OCI-LY3 (cell line): ENCODE data around the gene GM2A.

Experiments
- H2AFZ ChIP-seq: fragments of 200-600, 300-600 bp; shearing (Covaris generic); 2 replicates; pipeline ENCODE4 v1.6.0; 2014; ENCODE audit warnings: antibody characterized with exemption, low read depth, low read length
- H3K27ac ChIP-seq: fragments of 200-600, 300-600 bp; sonication (generic); 2 replicates; pipeline ENCODE4 v1.5.1; 2014; ENCODE audit warnings: mild to moderate bottlenecking, low read length, moderate library complexity, mixed read lengths
- H3K27me3 ChIP-seq: fragments of 200-600, 300-600 bp; sonication (generic); 2 replicates; pipeline ENCODE4 v1.6.1; 2014; ENCODE audit warnings: low read depth, low read length, mixed read lengths
- H3K36me3 ChIP-seq: fragments of 200-600, 300-600 bp; sonication (generic); replicated peaks from 2 replicates; pipeline ENCODE3; 2014; ENCODE audit warnings: low read depth, low read length, mixed read lengths
- H3K4me1 ChIP-seq: fragments of 300-600, 200-600 bp; sonication (generic); 2 replicates; pipeline ENCODE4 v1.6.1; 2014; ENCODE audit warnings: low read length, mixed read lengths
- H3K4me2 ChIP-seq: fragments of 200-600, 300-600 bp; sonication (generic); 2 replicates; pipeline ENCODE4 v1.6.1; 2014; ENCODE audit warnings: low read length, mixed read lengths
- H3K4me3 ChIP-seq: fragments of 300-600, 200-600 bp; sonication (generic); 2 replicates; pipeline ENCODE4 v1.5.1; 2014; ENCODE audit warnings: antibody characterized with exemption, mild to moderate bottlenecking, low read length, moderate library complexity
- H3K79me2 ChIP-seq: fragments of 300-600, 200-600 bp; shearing (Covaris generic); 2 replicates; pipeline ENCODE4 v1.6.1; 2014; ENCODE audit warnings: mild to moderate bottlenecking, low read length, mixed read lengths
- H3K9ac ChIP-seq: fragments of 300-600, 200-600 bp; shearing (Covaris generic); 2 replicates; pipeline ENCODE4 v1.6.0; 2014; ENCODE audit warnings: mild to moderate bottlenecking, low read length, moderate library complexity
- H3K9me3 ChIP-seq: fragments of 200-600, 300-600 bp; shearing (Covaris generic); 2 replicates; pipeline ENCODE4 v1.6.1; 2014; ENCODE audit warnings: low read length, mixed read lengths; ENCODE audit not compliant: insufficient read depth
- H4K20me1 ChIP-seq: fragments of 200-600, 300-600 bp; sonication (generic); 2 replicates; pipeline ENCODE4 v1.6.1; 2016; ENCODE audit warnings: low read length, mixed read lengths; ENCODE audit not compliant: insufficient read depth
- EZH2phosphoT487 ChIP-seq: fragments of 200-600 bp; shearing (Covaris generic); IDR thresholded peaks from 2 replicates; pipeline ENCODE4 v1.6.1; 2018; ENCODE audit warnings: antibody characterized with exemption, mixed run types, low read depth
- TF ChIP-seq, protein P1 (sequence below): fragments of 200-600, 300-600 bp; sonication (generic); IDR thresholded peaks from 2 replicates; pipeline ENCODE4 v1.5.1; 2014; ENCODE audit warnings: antibody characterized with exemption, low read length, low read depth

GM2A gene

DNA sequence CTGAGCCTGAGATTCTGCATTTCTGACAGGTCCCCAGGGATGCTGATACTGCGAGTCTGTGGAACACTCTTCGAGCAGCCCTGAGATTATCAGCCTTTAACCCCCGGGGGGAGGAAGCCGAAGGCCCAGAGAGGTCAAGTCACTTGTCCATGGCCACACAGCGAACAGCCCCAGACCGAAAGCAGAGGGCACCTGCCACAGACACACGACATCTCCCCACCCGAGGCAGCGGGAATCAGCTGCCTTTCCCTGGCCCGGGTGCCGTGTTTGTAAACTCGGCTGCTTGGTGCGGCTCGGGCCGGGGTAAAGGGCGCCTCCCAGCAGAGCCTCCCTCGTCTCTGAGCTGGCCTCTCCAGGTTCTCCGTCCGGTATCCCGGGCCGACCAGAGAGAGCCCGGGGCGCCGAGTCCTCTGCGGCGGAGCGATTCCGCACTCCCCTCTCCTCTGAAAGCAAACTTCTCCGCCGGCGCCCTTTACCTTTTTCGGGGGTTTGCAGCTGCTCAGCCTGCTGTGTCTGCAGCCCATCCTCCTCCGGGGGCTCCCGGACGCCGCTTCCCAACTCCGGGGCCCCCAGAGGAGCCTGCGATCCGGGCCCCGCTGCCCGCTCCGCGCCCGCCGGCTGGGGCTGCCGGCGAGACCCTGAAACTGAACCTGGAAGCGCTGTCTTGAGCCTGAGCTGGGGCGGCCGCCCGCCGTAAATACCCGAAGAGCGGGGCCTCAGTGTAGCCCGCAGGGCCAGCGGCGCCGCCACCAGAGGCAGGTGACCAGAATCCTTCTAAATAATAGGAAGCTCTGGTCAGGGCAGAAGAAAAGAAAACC, 29.3 kb upstream of the GM2A start, which contains the start of gene CCDC69:
CCDC69 (minus strand) TSS at position 646 of the 818 bp plus-strand sequence; CDS start at position 524, 122 bp downstream.
- Histone ChIP-seq H3K36me3 (peaks cover 13% of the 10 kb centered on the region), H3K4me1 (peaks cover 41% of the 10 kb centered on the region), H2AFZ (no peak within 1 kb of the TSS; the same call in 1 of the 2 replicates), H3K27me3 (no peaks in the 10 kb centered on the region), H3K4me2 (peak within 1 kb of the TSS; percentile 99), H3K79me2 (peaks cover 52% of the 10 kb centered on the region), H3K9ac (peak within 1 kb of the TSS; percentile 99), H4K20me1 (peaks cover 16% of the 10 kb centered on the region; the same call in 1 of the 2 replicates), H3K9me3 (no peaks in the 10 kb centered on the region), H3K27ac (peak within 1 kb of the TSS; percentile 85), H3K4me3 (peak within 1 kb of the TSS; percentile 100)
- no peak for TF ChIP-seq EZH2phosphoT487
- TF ChIP-seq, protein P1, sequence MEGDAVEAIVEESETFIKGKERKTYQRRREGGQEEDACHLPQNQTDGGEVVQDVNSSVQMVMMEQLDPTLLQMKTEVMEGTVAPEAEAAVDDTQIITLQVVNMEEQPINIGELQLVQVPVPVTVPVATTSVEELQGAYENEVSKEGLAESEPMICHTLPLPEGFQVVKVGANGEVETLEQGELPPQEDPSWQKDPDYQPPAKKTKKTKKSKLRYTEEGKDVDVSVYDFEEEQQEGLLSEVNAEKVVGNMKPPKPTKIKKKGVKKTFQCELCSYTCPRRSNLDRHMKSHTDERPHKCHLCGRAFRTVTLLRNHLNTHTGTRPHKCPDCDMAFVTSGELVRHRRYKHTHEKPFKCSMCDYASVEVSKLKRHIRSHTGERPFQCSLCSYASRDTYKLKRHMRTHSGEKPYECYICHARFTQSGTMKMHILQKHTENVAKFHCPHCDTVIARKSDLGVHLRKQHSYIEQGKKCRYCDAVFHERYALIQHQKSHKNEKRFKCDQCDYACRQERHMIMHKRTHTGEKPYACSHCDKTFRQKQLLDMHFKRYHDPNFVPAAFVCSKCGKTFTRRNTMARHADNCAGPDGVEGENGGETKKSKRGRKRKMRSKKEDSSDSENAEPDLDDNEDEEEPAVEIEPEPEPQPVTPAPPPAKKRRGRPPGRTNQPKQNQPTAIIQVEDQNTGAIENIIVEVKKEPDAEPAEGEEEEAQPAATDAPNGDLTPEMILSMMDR = no peak

DNA sequence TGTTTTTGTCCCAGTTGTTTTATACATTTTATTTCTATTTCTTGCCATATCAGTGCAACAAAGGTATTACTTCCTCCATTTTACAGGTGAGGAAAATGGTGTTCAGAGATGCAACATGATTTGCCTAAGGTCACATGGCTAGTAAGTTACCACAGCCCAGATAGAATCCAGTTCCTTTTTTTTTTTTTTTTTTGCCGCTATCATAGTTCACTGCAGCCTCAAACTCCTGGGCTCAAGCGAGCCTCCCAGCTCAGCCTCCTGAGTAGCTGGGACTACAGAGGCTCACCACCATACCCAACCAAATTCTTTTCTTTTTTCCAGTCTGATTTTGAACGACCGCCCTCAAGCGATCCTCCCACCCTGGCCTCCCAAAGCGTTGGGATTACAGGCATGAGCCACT, 28.6 kb upstream of the GM2A start:
- H3K79me2 ChIP-seq = peaks cover 45% of the 10 kb centered on the region
- peaks cover 14% of the 10 kb centered on the region; the same call in 1 of the 2 replicates for H4K20me1 ChIP-seq
- H3K27me3 ChIP-seq = no peaks in the 10 kb centered on the region
- H3K4me3 ChIP-seq = peak overlapping the region; percentile 100
- no peak for TF ChIP-seq EZH2phosphoT487
- TF ChIP-seq, protein P1 = no peak
- no peak overlapping the region; the same call in 1 of the 2 replicates for H2AFZ ChIP-seq
- H3K9me3 ChIP-seq = no peaks in the 10 kb centered on the region
- H3K27ac ChIP-seq = peak overlapping the region; percentile 85
- H3K36me3 ChIP-seq = peaks cover 11% of the 10 kb centered on the region
- peak overlapping the region; percentile 99 for H3K9ac ChIP-seq
- peak overlapping the region; percentile 99 for H3K4me2 ChIP-seq
- peaks cover 34% of the 10 kb centered on the region for H3K4me1 ChIP-seq

DNA sequence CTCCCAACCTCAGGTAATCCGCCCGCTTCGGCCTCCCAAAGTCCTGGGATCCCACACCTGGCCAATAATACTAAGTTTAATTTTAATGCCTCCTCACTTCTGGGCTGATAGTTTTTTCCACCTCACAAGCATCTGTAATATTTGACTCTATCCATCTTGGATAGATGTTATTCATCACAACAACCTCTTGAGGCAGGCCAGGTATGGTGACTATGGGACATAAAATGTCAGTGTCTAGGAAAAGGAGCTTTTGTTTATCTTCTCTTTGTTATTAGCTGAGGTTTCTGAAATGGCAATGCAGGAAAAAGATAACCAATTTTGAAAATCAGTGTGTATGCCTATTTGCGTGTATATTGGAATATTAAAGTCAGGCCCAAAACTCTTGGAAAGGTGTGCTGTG, 27.9 kb upstream of the GM2A start:
- Histone ChIP-seq H3K79me2 (peaks cover 38% of the 10 kb centered on the region), H3K9ac (no peak overlapping the region), H2AFZ (no peak overlapping the region), H3K4me2 (no peak overlapping the region), H3K4me1 (peaks cover 34% of the 10 kb centered on the region), H3K27ac (no peak overlapping the region), H3K9me3 (no peaks in the 10 kb centered on the region), H4K20me1 (peaks cover 11% of the 10 kb centered on the region; the same call in 1 of the 2 replicates), H3K36me3 (peaks cover 11% of the 10 kb centered on the region), H3K27me3 (no peaks in the 10 kb centered on the region), H3K4me3 (no peak overlapping the region)
- TF ChIP-seq EZH2phosphoT487 = no peak
- TF ChIP-seq, protein P1 = no peak

DNA sequence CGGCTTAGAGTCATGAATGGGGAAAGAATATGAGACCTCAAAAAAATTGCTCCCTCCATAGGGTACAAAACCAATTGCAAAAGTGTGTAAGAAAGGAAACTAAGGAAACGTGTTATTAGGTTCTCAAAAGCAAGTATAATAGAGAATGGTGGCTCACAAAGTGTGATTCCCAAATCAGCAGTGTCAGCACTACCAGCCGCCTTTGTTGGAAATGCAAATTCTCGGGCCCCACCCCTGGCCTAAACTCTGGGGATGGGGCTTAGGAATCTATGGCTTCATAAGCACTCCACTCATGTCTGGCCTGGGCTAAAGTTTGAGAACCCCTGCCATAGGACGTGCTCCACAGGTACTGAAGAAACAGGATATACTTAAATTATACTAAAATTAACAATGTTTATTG, 27.5 kb upstream of the GM2A start:
- Histone ChIP-seq H3K4me1 (peaks cover 34% of the 10 kb centered on the region), H3K4me3 (no peak overlapping the region), H3K27ac (no peak overlapping the region), H3K27me3 (no peaks in the 10 kb centered on the region), H3K4me2 (no peak overlapping the region), H3K79me2 (peaks cover 34% of the 10 kb centered on the region), H3K36me3 (peaks cover 11% of the 10 kb centered on the region), H4K20me1 (peaks cover 7% of the 10 kb centered on the region; the same call in 1 of the 2 replicates), H3K9me3 (no peaks in the 10 kb centered on the region), H2AFZ (no peak overlapping the region), H3K9ac (no peak overlapping the region)
- TF ChIP-seq, protein P1 = no peak
- no peak for TF ChIP-seq EZH2phosphoT487
